Hepatocyte (in vitro differentiated cells): ENCODE results near the gene EEFSEC. TPM values are rescaled to one million over a fixed set of nuclear protein-coding genes. Genes with fewer than 3 reads are reported as not detected.
A peak's percentile ranks its signal among the peaks of the same experiment; 100 is the strongest.

ENCODE experiments used
- DNase-seq: peaks from one replicate; pipeline ENCODE4 v3.0.0-alpha.2; 2016; ENCODE audit warnings: low spot score
- H2AFZ ChIP-seq: fragments of 200-600 bp; sonication (generic); 2 replicates; pipeline ENCODE4 v1.6.0; 2016; ENCODE audit warnings: antibody characterized with exemption, mild to moderate bottlenecking
- H3K27ac ChIP-seq: fragments of 200-600 bp; sonication (generic); 2 replicates; pipeline ENCODE4 v1.5.1; 2016; ENCODE audit warnings: mild to moderate bottlenecking
- H3K27me3 ChIP-seq: fragments of 200-600 bp; sonication (generic); 2 replicates; pipeline ENCODE4 v1.6.1; 2016
- H3K36me3 ChIP-seq: fragments of 200-600 bp; sonication (generic); replicated peaks from 2 replicates; pipeline ENCODE4 v1.5.1; 2016; ENCODE audit warnings: low read depth; ENCODE audit not compliant: insufficient read depth
- H3K4me1 ChIP-seq: fragments of 200-600 bp; sonication (generic); 2 replicates; pipeline ENCODE4 v1.5.1; 2016; ENCODE audit warnings: mild to moderate bottlenecking, moderate library complexity; ENCODE audit not compliant: insufficient read depth
- H3K4me2 ChIP-seq: fragments of 200-600 bp; sonication (generic); 2 replicates; pipeline ENCODE4 v1.6.0; 2016
- H3K4me3 ChIP-seq: fragments of 200-600 bp; sonication (generic); 2 replicates; pipeline ENCODE4 v1.5.1; 2016; ENCODE audit warnings: mild to moderate bottlenecking
- H3K79me2 ChIP-seq: fragments of 200-600 bp; sonication (generic); 2 replicates; pipeline ENCODE4 v1.6.0; 2017; ENCODE audit warnings: mild to moderate bottlenecking
- H3K9me2 ChIP-seq: fragments of 200-600 bp; sonication (generic); replicated peaks from 2 replicates; pipeline ENCODE4 v1.6.0; 2017; ENCODE audit warnings: mild to moderate bottlenecking; ENCODE audit not compliant: insufficient read depth
- H3K9me3 ChIP-seq: fragments of 200-600 bp; sonication (generic); 2 replicates; pipeline ENCODE4 v1.5.1; 2016; ENCODE audit warnings: low read depth, mild to moderate bottlenecking
- H4K20me1 ChIP-seq: fragments of 200-600 bp; sonication (generic); 2 replicates; pipeline ENCODE4 v1.6.0; 2016; ENCODE audit warnings: mild to moderate bottlenecking; ENCODE audit not compliant: insufficient read depth, poor library complexity, severe bottlenecking
- EZH2 ChIP-seq: fragments of 200-600 bp; sonication (generic); IDR thresholded peaks from 2 replicates; pipeline ENCODE4 v1.6.1; 2016; ENCODE audit warnings: antibody characterized with exemption, mild to moderate bottlenecking, borderline replicate concordance
- EZH2phosphoT487 ChIP-seq: fragments of 200-600 bp; sonication (generic); IDR thresholded peaks from one replicate; pipeline ENCODE4 v1.6.1; 2018; ENCODE audit warnings: antibody characterized with exemption, mild to moderate bottlenecking, low read depth, moderate library complexity; ENCODE audit not compliant: unreplicated experiment, severe bottlenecking
- WGBS: methylation state at CpG from one replicate; pipeline ENCODE4 v1.1.6; 2016; ENCODE audit warnings: low lambda C conversion rate; ENCODE audit errors: missing lambda C conversion rate; 5-methylcytosine and 5-hydroxymethylcytosine counted together
- polyA plus RNA-seq: library from polyadenylated mRNA; unstranded; fragments of >200 nt; fragmentation: Nextera tagmentation; extraction: Ambion mirVana; gene quantifications from 2 replicates; pipeline ENCODE4 v1.2.1, GENCODE V29; 2016
- total RNA-seq: library from RNA; depleted of rRNA; stranded (reverse); fragments of >200 nt; gene quantifications from 2 replicates; pipeline ENCODE4 v1.2.3, GENCODE V29; 2014
- TF ChIP-seq, protein P1 (sequence below): fragments of 200-600 bp; sonication (generic); IDR thresholded peaks from 2 replicates; pipeline ENCODE4 v1.5.1; 2016; ENCODE audit warnings: antibody characterized with exemption, mild to moderate bottlenecking; ENCODE audit not compliant: poor library complexity

The EEFSEC gene
- total and polyA plus RNA-seq, 2 experiments from 2014 or later: 9.8 to 17.5 TPM

DNA sequence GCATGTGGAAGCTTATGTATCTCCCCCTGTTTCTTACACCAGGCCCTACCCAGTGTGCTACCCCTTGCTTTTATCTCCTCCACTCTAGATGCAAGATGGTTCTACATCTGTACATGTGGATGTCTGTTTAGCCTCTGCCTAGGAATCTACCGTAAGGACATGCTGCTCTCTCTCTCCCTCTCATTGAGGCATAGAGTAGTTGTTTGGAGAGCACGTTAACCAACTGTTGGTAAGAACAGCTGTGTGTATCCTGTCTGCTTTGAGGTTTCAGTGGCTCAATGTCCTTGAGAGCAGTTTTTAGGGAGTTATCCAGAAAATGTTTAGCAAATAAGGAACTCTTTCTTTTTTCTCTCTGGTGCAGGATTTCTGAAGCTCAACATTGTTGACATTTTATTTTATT is 160.7 kb downstream of the EEFSEC start:
- Histone ChIP-seq H3K4me2 (no peak overlapping the region), H3K4me1 (peaks cover 10% of the 10 kb centered on the region), H3K36me3 (no peaks in the 10 kb centered on the region), H3K27ac (no peak overlapping the region), H3K79me2 (no peaks in the 10 kb centered on the region), H3K27me3 (no peaks in the 10 kb centered on the region), H2AFZ (no peak overlapping the region), H3K9me3 (no peaks in the 10 kb centered on the region), H4K20me1 (no peaks in the 10 kb centered on the region), H3K4me3 (no peak overlapping the region), H3K9me2 (no peaks in the 10 kb centered on the region)
- no peak for DNase-seq
- WGBS: 61% methylated on average over 2 of the region's 2 CpGs
- TF ChIP-seq EZH2 (no peak), EZH2phosphoT487 (no peak)

DNA sequence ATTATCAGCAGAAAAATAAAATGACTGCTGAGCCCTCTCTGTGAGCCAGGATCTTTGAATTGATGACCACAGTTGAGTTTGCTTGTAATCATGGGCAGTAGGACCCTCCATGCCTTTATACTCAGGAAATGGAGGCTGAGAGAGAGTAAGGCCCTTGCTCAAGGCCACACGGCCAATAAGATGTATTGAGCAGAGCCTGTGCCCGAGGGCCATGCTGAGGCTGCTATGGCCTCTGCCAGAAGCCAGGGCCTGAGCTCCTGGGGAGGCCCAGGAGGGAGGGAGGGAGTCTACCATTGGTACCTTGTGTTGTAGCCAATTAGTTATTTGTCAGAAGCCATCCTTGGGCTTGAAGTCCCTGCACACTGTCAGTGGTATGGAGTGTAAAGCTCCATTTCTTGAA is 162.0 kb downstream of the EEFSEC start:
- Histone ChIP-seq H3K4me2 (no peak overlapping the region), H2AFZ (no peak overlapping the region), H4K20me1 (no peaks in the 10 kb centered on the region), H3K36me3 (no peaks in the 10 kb centered on the region), H3K79me2 (no peaks in the 10 kb centered on the region), H3K9me3 (no peaks in the 10 kb centered on the region), H3K27ac (no peak overlapping the region), H3K4me1 (peaks cover 10% of the 10 kb centered on the region), H3K27me3 (no peaks in the 10 kb centered on the region), H3K9me2 (no peaks in the 10 kb centered on the region), H3K4me3 (no peak overlapping the region)
- DNase-seq: no peak
- no peak for TF ChIP-seq EZH2phosphoT487
- TF ChIP-seq, protein P1, sequence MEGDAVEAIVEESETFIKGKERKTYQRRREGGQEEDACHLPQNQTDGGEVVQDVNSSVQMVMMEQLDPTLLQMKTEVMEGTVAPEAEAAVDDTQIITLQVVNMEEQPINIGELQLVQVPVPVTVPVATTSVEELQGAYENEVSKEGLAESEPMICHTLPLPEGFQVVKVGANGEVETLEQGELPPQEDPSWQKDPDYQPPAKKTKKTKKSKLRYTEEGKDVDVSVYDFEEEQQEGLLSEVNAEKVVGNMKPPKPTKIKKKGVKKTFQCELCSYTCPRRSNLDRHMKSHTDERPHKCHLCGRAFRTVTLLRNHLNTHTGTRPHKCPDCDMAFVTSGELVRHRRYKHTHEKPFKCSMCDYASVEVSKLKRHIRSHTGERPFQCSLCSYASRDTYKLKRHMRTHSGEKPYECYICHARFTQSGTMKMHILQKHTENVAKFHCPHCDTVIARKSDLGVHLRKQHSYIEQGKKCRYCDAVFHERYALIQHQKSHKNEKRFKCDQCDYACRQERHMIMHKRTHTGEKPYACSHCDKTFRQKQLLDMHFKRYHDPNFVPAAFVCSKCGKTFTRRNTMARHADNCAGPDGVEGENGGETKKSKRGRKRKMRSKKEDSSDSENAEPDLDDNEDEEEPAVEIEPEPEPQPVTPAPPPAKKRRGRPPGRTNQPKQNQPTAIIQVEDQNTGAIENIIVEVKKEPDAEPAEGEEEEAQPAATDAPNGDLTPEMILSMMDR: no peak
- TF ChIP-seq EZH2: no peak
- WGBS: 93% methylated on average over 2 of the region's 2 CpGs

DNA sequence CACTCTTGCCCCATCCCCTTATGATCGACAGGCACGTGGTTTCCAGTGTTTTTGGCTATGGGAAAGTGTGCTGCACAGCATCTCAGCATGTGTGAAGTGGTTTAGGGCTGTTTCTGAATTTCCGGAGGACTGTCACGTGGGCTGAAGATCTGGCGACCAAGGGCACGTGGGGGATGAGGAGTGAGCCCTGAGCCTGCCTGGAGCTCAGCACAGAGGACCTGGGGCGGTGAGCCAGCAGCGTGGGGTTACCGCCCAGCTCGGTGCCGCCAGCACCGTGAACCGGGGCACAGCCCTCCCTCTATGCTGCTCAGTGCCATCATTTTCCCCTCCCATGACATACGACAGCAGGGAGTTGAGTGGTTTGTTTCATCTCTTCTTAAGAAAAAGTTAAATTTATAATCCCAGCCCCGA is 163.2 kb downstream of the EEFSEC start:
- H3K79me2 ChIP-seq: no peaks in the 10 kb centered on the region
- peak overlapping the region; percentile 5 for H3K27ac ChIP-seq
- 64% methylated on average over 15 of the region's 15 CpGs for WGBS
- no peak overlapping the region for H2AFZ ChIP-seq
- peaks cover 10% of the 10 kb centered on the region for H3K4me1 ChIP-seq
- no peaks in the 10 kb centered on the region for H4K20me1 ChIP-seq
- H3K36me3 ChIP-seq: no peaks in the 10 kb centered on the region
- DNase-seq: no peak
- no peaks in the 10 kb centered on the region for H3K9me2 ChIP-seq
- no peak overlapping the region for H3K4me3 ChIP-seq
- no peak overlapping the region for H3K4me2 ChIP-seq
- TF ChIP-seq, protein P1: no peak
- TF ChIP-seq EZH2 (no peak), EZH2phosphoT487 (no peak)
- no peaks in the 10 kb centered on the region for H3K27me3 ChIP-seq
- H3K9me3 ChIP-seq: no peaks in the 10 kb centered on the region

DNA sequence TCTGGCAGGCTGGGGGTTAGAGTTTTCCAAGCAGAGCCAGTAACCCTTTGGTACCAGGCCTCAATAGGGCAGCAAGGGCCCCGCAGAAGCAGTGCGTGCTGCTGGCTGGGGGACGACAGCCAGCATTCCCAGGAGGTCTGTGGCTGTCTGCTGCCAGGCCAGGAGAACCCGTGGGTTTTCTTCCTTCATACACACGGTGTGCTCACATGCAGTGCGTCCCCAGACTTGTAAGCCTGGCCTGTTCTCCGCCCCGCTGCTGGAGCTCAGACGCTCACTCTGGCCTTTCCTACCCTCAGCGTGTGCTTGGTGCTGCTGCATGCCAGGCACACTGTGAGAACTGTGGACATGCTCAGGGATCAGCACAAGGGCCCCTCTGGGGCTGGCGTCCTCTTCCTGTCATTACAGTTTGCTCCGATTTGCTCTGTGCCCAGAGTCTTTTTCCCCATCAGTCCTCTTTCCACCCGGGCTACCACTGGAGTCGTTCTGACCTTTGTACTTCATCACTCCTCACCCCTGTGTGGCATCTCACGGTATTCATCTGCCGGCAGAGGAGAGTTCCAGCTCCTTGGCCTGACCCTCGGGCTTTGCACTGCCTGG is 163.9 kb downstream of the EEFSEC start:
- no peaks in the 10 kb centered on the region for H3K27me3 ChIP-seq
- H3K9me2 ChIP-seq: no peaks in the 10 kb centered on the region
- no peaks in the 10 kb centered on the region for H3K79me2 ChIP-seq
- peak overlapping the region; percentile 5 for H3K27ac ChIP-seq
- no peak for DNase-seq
- H3K4me3 ChIP-seq: no peak overlapping the region
- WGBS: 60% methylated on average over 17 of the region's 17 CpGs
- peaks cover 10% of the 10 kb centered on the region for H3K4me1 ChIP-seq
- H3K9me3 ChIP-seq: no peaks in the 10 kb centered on the region
- TF ChIP-seq, protein P1: no peak
- no peak for TF ChIP-seq EZH2
- no peaks in the 10 kb centered on the region for H4K20me1 ChIP-seq
- H3K4me2 ChIP-seq: no peak overlapping the region
- no peak overlapping the region for H2AFZ ChIP-seq
- no peaks in the 10 kb centered on the region for H3K36me3 ChIP-seq
